Measurements from ENCODE around the gene SYT5. TPM values are rescaled to one million over a fixed set of nuclear protein-coding genes. Genes with fewer than 3 reads are reported as not detected.

SYT5 gene
- total and polyA plus RNA-seq, 2 of the 13 experiments (the other 11 are each of a cell fraction or from before 2014, with no cell fraction given), result not detected

GRCh38 chr19:55165952-55166529, 14.0 kb downstream of the SYT5 start (continued):
- 0 out of 2 replicates have a peak, but pooled peaks have one; percentile 15 for TF ChIP-seq THRA (CRISPR knock-in tag; IDR thresholded peaks at IDR 0.05; ENCODE audit: borderline replicate concordance)
- peak; percentile 71; the same call in 1 of the 2 replicates for TF ChIP-seq ZNF614 (CRISPR knock-in tag; IDR thresholded peaks at IDR 0.05; ENCODE audit: borderline replicate concordance)
- no peak for TF ChIP-seq CREBL2 (CRISPR knock-in tag; IDR thresholded peaks at IDR 0.05; ENCODE audit: borderline replicate concordance)
- TF ChIP-seq FOXP4 (CRISPR knock-in tag; IDR thresholded peaks at IDR 0.05), result 0 out of 2 replicates have a peak, but pooled peaks have one; percentile 33
- TF ChIP-seq MIXL1 (CRISPR knock-in tag; IDR thresholded peaks at IDR 0.05), result 0 out of 2 replicates have a peak, but pooled peaks have one; percentile 37
- peak; percentile 30; the same call in 1 of the 2 replicates for TF ChIP-seq GABPA (IDR thresholded peaks at IDR 0.05; ENCODE audit: low read depth, low read length)
- TF ChIP-seq GABPA (CRISPR knock-in tag; IDR thresholded peaks at IDR 0.05; ENCODE audit: low read depth), result peak; percentile 83
- 0 out of 2 replicates have a peak, but pooled peaks have one; percentile 22 for TF ChIP-seq MAX (IDR thresholded peaks at IDR 0.05)
- TF ChIP-seq ZNF883 (CRISPR knock-in tag; IDR thresholded peaks at IDR 0.05; ENCODE audit: not compliant biosample characterization), result no peak
- 0 out of 2 replicates have a peak, but pooled peaks have one; percentile 55 for TF ChIP-seq ZNF691 (CRISPR knock-in tag; IDR thresholded peaks at IDR 0.05; ENCODE audit: borderline replicate concordance, low read depth)
- no peak for TF ChIP-seq ZNF274 (CRISPR knock-in tag; IDR thresholded peaks at IDR 0.05)
- TF ChIP-seq ZNF580 (CRISPR knock-in tag; IDR thresholded peaks at IDR 0.05; ENCODE audit: borderline replicate concordance, low read depth), result 0 out of 2 replicates have a peak, but pooled peaks have one; percentile 14
- peak; percentile 85 for TF ChIP-seq SUZ12 (IDR thresholded peaks at IDR 0.05; ENCODE audit: low read depth, low read length)
- peak; percentile 31; the same call in 1 of the 2 replicates for TF ChIP-seq STAG1 (CRISPR knock-in tag; IDR thresholded peaks at IDR 0.05)
- TF ChIP-seq PHF21A (CRISPR knock-in tag; IDR thresholded peaks at IDR 0.05), result no peak
- TF ChIP-seq SRSF1 (optimal IDR thresholded peaks at IDR 0.05; ENCODE audit: low read depth, low read length), result no peak
- TF ChIP-seq MEIS2 (CRISPR knock-in tag; IDR thresholded peaks at IDR 0.05), result 0 out of 2 replicates have a peak, but pooled peaks have one; percentile 39
- peak; percentile 32; the same call in 1 of the 2 replicates for TF ChIP-seq TARDBP (CRISPR knock-in tag; IDR thresholded peaks at IDR 0.05)
- TF ChIP-seq SMAD3 (CRISPR knock-in tag; IDR thresholded peaks at IDR 0.05), result peak; percentile 59
- peak; percentile 51; the same call in 1 of the 2 replicates for TF ChIP-seq HOXA3 (CRISPR knock-in tag; IDR thresholded peaks at IDR 0.05)
- peak; percentile 83 for TF ChIP-seq GABPB1 (CRISPR knock-in tag; IDR thresholded peaks at IDR 0.05)
- no peak for TF ChIP-seq NONO (IDR thresholded peaks at IDR 0.05)
- peak; percentile 69; the same call in 1 of the 2 replicates for TF ChIP-seq NONO (CRISPR knock-in tag; conservative IDR thresholded peaks at IDR 0.05)
- no peak for TF ChIP-seq ZNF20 (CRISPR knock-in tag; IDR thresholded peaks at IDR 0.05)
- no peak for TF ChIP-seq RBM22 (optimal IDR thresholded peaks at IDR 0.05; ENCODE audit: low read length)
- no peak for TF ChIP-seq GLI4 (CRISPR knock-in tag; IDR thresholded peaks at IDR 0.05; ENCODE audit: borderline replicate concordance)
- no peak for TF ChIP-seq MTA3 (CRISPR knock-in tag; IDR thresholded peaks at IDR 0.05)
